B cell (primary cell): ENCODE results near the gene HESX1. TPM values are rescaled to one million over a fixed set of nuclear protein-coding genes. Genes with fewer than 3 reads are reported as not detected.

Experiments used
- ATAC-seq: fragments of 200-7000 bp; cut with Tn5 transposase; one replicate; pipeline ENCODE4 v1.10.0; 2021; ENCODE audit warnings: low read depth, mild to moderate bottlenecking, moderate number of reproducible peaks, moderate library complexity
- CTCF ChIA-PET: fragments of 350-600 bp; sonication (Branson Sonifier 250); formaldehyde crosslinking; loops from one replicate; lab custom pipeline; 2021; ENCODE audit warnings: antibody characterized with exemption, inconsistent platforms; lab: Charles Lee
- POLR2A ChIA-PET: fragments of 350-600 bp; sonication (Branson Sonifier 250); formaldehyde crosslinking; loops from one replicate; lab custom pipeline; 2021; ENCODE audit warnings: antibody characterized with exemption; lab: Charles Lee
- DNase-seq: peaks from one replicate; pipeline ENCODE4 v3.0.0; 2013
- H2AFZ ChIP-seq: 2 replicates; pipeline ENCODE4 v1.6.1; 2012; ENCODE audit warnings: mild to moderate bottlenecking, low read depth, low read length; ENCODE audit not compliant: insufficient read depth, poor library complexity, severe bottlenecking
- H3K27ac ChIP-seq, 2 donors: 1 replicate in 1 of 2; 2 replicates in 1 of 2; pipeline ENCODE4 v1.5.1; 2012 to 2013; ENCODE audit warnings: low read length in 2 of 2, mild to moderate bottlenecking in 2 of 2, moderate library complexity in 1 of 2
- H3K27me3 ChIP-seq, 4 experiments: fragments of 200-600 bp in 1 of 4; sonication (generic) in 1 of 4; replicated peaks in 1 of 4; 1 replicate in 2 of 4; 2 replicates in 2 of 4; pipeline versions ENCODE4 v1.6.1 to v1.7.0; 2013 to 2016; ENCODE audit warnings: low read length in 3 of 4, mild to moderate bottlenecking in 2 of 4, mixed read lengths in 1 of 4, moderate library complexity in 1 of 4; ENCODE audit not compliant: insufficient read depth in 4 of 4, control insufficient read depth in 3 of 4; ENCODE audit errors: control extremely low read depth in 1 of 4
- H3K36me3 ChIP-seq, 2 experiments: replicated peaks in 1 of 2; 1 replicate in 1 of 2; 2 replicates in 1 of 2; pipeline versions ENCODE4 v1.6.1 to v1.7.1; 2013; ENCODE audit warnings: low read length in 1 of 2; ENCODE audit not compliant: insufficient read depth in 2 of 2, control insufficient read depth in 1 of 2; ENCODE audit errors: control extremely low read depth in 1 of 2, extremely low read depth in 1 of 2
- H3K4me1 ChIP-seq, 2 donors: fragments of 200-600 bp in 1 of 2; sonication (generic) in 1 of 2; 1 replicate in 1 of 2; 2 replicates in 1 of 2; pipeline versions ENCODE4 v1.5.1 to v1.6.1; 2013 to 2017; ENCODE audit warnings: low read length in 2 of 2; ENCODE audit not compliant: control insufficient read depth in 2 of 2, insufficient read depth in 2 of 2
- H3K4me2 ChIP-seq: replicated peaks from 2 replicates; pipeline ENCODE3; 2012; ENCODE audit warnings: mild to moderate bottlenecking, low read depth, low read length; ENCODE audit not compliant: poor library complexity, severe bottlenecking
- H3K4me3 ChIP-seq, 5 experiments: fragments of 200-600 bp in 1 of 5; sonication (generic) in 1 of 5; 1 replicate in 3 of 5; 2 replicates in 2 of 5; pipeline versions ENCODE4 v1.5.1 to v1.7.0; 2011 to 2016; ENCODE audit warnings: low read length in 4 of 5, mild to moderate bottlenecking in 4 of 5, low read depth in 2 of 5, control low read depth in 1 of 5, moderate library complexity in 1 of 5; ENCODE audit not compliant: insufficient read depth in 1 of 5; ENCODE audit errors: control extremely low read depth in 1 of 5, extremely low read depth in 1 of 5
- H3K79me2 ChIP-seq: fragments of 200-600 bp; sonication (generic); one replicate; pipeline ENCODE4 v1.6.0; 2016; ENCODE audit warnings: low read length; ENCODE audit not compliant: control insufficient read depth, insufficient read depth
- H3K9ac ChIP-seq: fragments of 200-600 bp; sonication (generic); 2 replicates; pipeline ENCODE4 v1.6.1; 2017; ENCODE audit warnings: mild to moderate bottlenecking, low read length, moderate library complexity
- H3K9me3 ChIP-seq, 3 donors: one replicate each; pipeline versions ENCODE4 v1.6.1 to v1.7.1; 2013; ENCODE audit warnings: low read length in 2 of 3; ENCODE audit not compliant: control insufficient read depth in 2 of 3, insufficient read depth in 1 of 3; ENCODE audit errors: control extremely low read depth in 1 of 3
- H4K20me1 ChIP-seq: 2 replicates; pipeline ENCODE4 v1.6.0; 2012; ENCODE audit warnings: mild to moderate bottlenecking, low read length; ENCODE audit not compliant: insufficient read depth, control insufficient read depth, poor library complexity, severe bottlenecking
- H3K27ac Mint-ChIP-seq: one replicate; pipeline ENCODE4 v1.8.0; 2021; ENCODE audit warnings: mixed read lengths
- H3K27me3 Mint-ChIP-seq: one replicate; pipeline ENCODE4 v1.8.0; 2021; ENCODE audit warnings: mixed read lengths
- H3K4me1 Mint-ChIP-seq: one replicate; pipeline ENCODE4 v1.8.0; 2021; ENCODE audit warnings: mixed read lengths
- H3K4me3 Mint-ChIP-seq: one replicate; pipeline ENCODE4 v1.8.0; 2021; ENCODE audit warnings: mixed read lengths
- H3K9me3 Mint-ChIP-seq: one replicate; pipeline ENCODE4 v1.8.0; 2022; ENCODE audit warnings: mixed read lengths; ENCODE audit not compliant: insufficient read depth
- CTCF ChIP-seq: fragments of 200-600 bp; IDR thresholded peaks from one replicate; pipeline ENCODE4 v1.8.0; 2022; ENCODE audit warnings: antibody characterized with exemption, mild to moderate bottlenecking
- EZH2 ChIP-seq: IDR thresholded peaks from 2 replicates; pipeline ENCODE4 v1.6.1; 2012; ENCODE audit warnings: borderline replicate concordance, low read depth, mild to moderate bottlenecking, moderate library complexity, low read length; ENCODE audit not compliant: insufficient read depth, poor library complexity, severe bottlenecking
- WGBS: methylation state at CpG from one replicate; pipeline ENCODE4 v1.1.5; 2013; ENCODE audit warnings: missing lambda C conversion rate; ENCODE audit not compliant: insufficient coverage; 5-methylcytosine and 5-hydroxymethylcytosine counted together
- intact Hi-C: fragments of 100-400 bp; cut with micrococcal nuclease; formaldehyde crosslinking; loops from one replicate; pipeline ENCODE4 v1.10.0; 2022
- polyA plus RNA-seq: library from polyadenylated mRNA; depleted of rRNA; stranded (reverse); fragments of >200 nt; gene quantifications from 2 replicates; pipeline ENCODE4 v1.2.3, GENCODE V29; 2012
- total RNA-seq, 2 donors: library from RNA; stranded (reverse); fragments of 120-200 nt in 1 of 2; gene quantifications; 1 replicate in 1 of 2; 2 replicates in 1 of 2; pipeline versions ENCODE4 v1.2.3 to v1.2.4, GENCODE V29; 2013 to 2022

The HESX1 gene
- total and polyA plus RNA-seq, 2 donors (not counting 1 experiment from before 2014, with no cell fraction given): 0.39 to 2.1 TPM

- Histone ChIP-seq H3K27me3 (no peaks in the 10 kb centered on the region), H3K4me2 (peak overlapping the region; percentile 66), H2AFZ (peak overlapping the region; percentile 73), H3K4me3 (peak overlapping the region in 2 of 5 experiments; percentile 17 to 45), H3K9me3 (no peaks in the 10 kb centered on the region), H3K27ac (peak overlapping the region; percentile 76 to 92), H3K9ac (peak overlapping the region; percentile 44), H3K36me3 (peaks cover 4 to 26% of the 10 kb centered on the region in 2 experiments), H3K79me2 (peaks cover 78% of the 10 kb centered on the region), H3K4me1 (peaks cover 26 to 30% of the 10 kb centered on the region in 2 donors), H4K20me1 (no peaks in the 10 kb centered on the region)
- POLR2A ChIA-PET: interaction anchor here (0.7 kb wide), 1 partner anchor 553 kb away, joined by 4 read pairs; no protein-coding TSS in a partner anchor
- H3K9me3 Mint-ChIP-seq: no peaks in the 10 kb centered on the region
- no peaks in the 10 kb centered on the region for H3K27me3 Mint-ChIP-seq
- H3K27ac Mint-ChIP-seq: peak overlapping the region; percentile 88
- peak; percentile 78 for DNase-seq
- TF ChIP-seq CTCF (no peak), EZH2 (no peak)
- CTCF ChIA-PET: interaction anchor here (1.1 to 3.0 kb wide), 2 partner anchors 56 to 65 kb away, joined by 3 to 10 read pairs; no protein-coding TSS in a partner anchor
- intact Hi-C loops: loop anchor here (1.0 to 10.0 kb wide), 2 partner anchors 320 to 362 kb away; partner anchors contain the start of genes ARF4 and PDE12
- peak overlapping the region; percentile 73 for H3K4me3 Mint-ChIP-seq
- WGBS: 0% methylated on average over 1 of the region's 13 CpGs
- peaks cover 41% of the 10 kb centered on the region for H3K4me1 Mint-ChIP-seq
- ATAC-seq: peak; percentile 76
These were observed 35.1 kb upstream of the HESX1 start for GRCh38 chr3:57234613-57235575.
